Progenitor cell of endocrine pancreas (in vitro differentiated cells): Measurements from ENCODE around the gene ARL3. TPM values are rescaled to one million over a fixed set of nuclear protein-coding genes. Genes with fewer than 3 reads are reported as not detected.
A peak's percentile ranks its signal among the peaks of the same experiment; 100 is the strongest.
"Not testable (repeated sequence)": the region's sequence is repeated elsewhere in the genome, so short reads cannot be mapped to it uniquely, and the experiment has no call there.

ENCODE experiments used
- DNase-seq: peaks from one replicate; pipeline ENCODE4 v3.0.0; 2021; ENCODE audit warnings: low spot score; ENCODE audit not compliant: unreplicated experiment
- H3K27ac Mint-ChIP-seq: 2 replicates; pipeline ENCODE4 v1.8.0; 2021; ENCODE audit warnings: mild to moderate bottlenecking, moderate library complexity, mixed read lengths
- H3K27me3 Mint-ChIP-seq: 2 replicates; pipeline ENCODE4 v1.8.0; 2021; ENCODE audit warnings: mixed read lengths
- H3K36me3 Mint-ChIP-seq: 2 replicates; pipeline ENCODE4 v1.8.0; 2022; ENCODE audit warnings: mixed read lengths; ENCODE audit not compliant: insufficient read depth
- H3K4me1 Mint-ChIP-seq: 2 replicates; pipeline ENCODE4 v1.8.0; 2021; ENCODE audit warnings: low read depth, mixed read lengths
- H3K4me3 Mint-ChIP-seq: 2 replicates; pipeline ENCODE4 v1.8.0; 2021; ENCODE audit warnings: low read depth, mild to moderate bottlenecking, moderate library complexity, mixed read lengths
- H3K9me3 Mint-ChIP-seq: 2 replicates; pipeline ENCODE4 v1.8.0; 2021; ENCODE audit warnings: low read depth, mixed read lengths
- CTCF ChIP-seq: fragments of 200-600 bp; sonication (generic); IDR thresholded peaks from one replicate; pipeline ENCODE4 v1.5.0; 2021; ENCODE audit warnings: antibody characterized with exemption, mild to moderate bottlenecking; ENCODE audit not compliant: unreplicated experiment
- total RNA-seq: library from RNA; stranded (reverse); gene quantifications from 2 replicates; pipeline ENCODE4 v1.2.1, GENCODE V29; 2021

Gene ARL3
- total RNA-seq, 1 donor from 2014 or later, result 25.0 TPM

- H3K9me3 Mint-ChIP-seq, result no peaks in the 10 kb centered on the region
- H3K4me1 Mint-ChIP-seq, result peaks cover 31% of the 10 kb centered on the region
- no peak overlapping the region for H3K4me3 Mint-ChIP-seq
- no peaks in the 10 kb centered on the region for H3K27me3 Mint-ChIP-seq
- peaks cover 15% of the 10 kb centered on the region for H3K36me3 Mint-ChIP-seq
- DNase-seq, result no peak
- no peak overlapping the region for H3K27ac Mint-ChIP-seq
- no peak for TF ChIP-seq CTCF
Measured at GRCh38 chr10:102720337-102720736, 6.1 kb upstream of the ARL3 start.

- Mint-ChIP-seq H3K27me3 (no peaks in the 10 kb centered on the region), H3K9me3 (no peaks in the 10 kb centered on the region), H3K4me3 (no peak overlapping the region), H3K27ac (peak overlapping the region; percentile 62), H3K36me3 (peaks cover 6% of the 10 kb centered on the region), H3K4me1 (peaks cover 35% of the 10 kb centered on the region)
- DNase-seq, result no peak
- no peak for TF ChIP-seq CTCF
Measured at GRCh38 chr10:102718220-102718619, 4.0 kb upstream of the ARL3 start.

GRCh38 chr10:102716900-102717565 is 2.8 kb upstream of the ARL3 start:
- not testable (repeated sequence) for H3K9me3 Mint-ChIP-seq
- peaks cover 45% of the 10 kb centered on the region for H3K4me1 Mint-ChIP-seq
- H3K4me3 Mint-ChIP-seq, result peak overlapping the region; percentile 0

GRCh38 chr10:102715880-102716279 is 1.7 kb upstream of the ARL3 start:
- no peak overlapping the region for H3K27ac Mint-ChIP-seq
- DNase-seq, result no peak
- H3K9me3 Mint-ChIP-seq, result no peaks in the 10 kb centered on the region
- H3K36me3 Mint-ChIP-seq, result peaks cover 4% of the 10 kb centered on the region
- H3K4me3 Mint-ChIP-seq, result peak overlapping the region; percentile 85
- TF ChIP-seq CTCF, result no peak
- peaks cover 42% of the 10 kb centered on the region for H3K4me1 Mint-ChIP-seq
- no peaks in the 10 kb centered on the region for H3K27me3 Mint-ChIP-seq

More at GRCh38 chr10:102716900-102717565, 2.8 kb upstream of the ARL3 start:
- peak overlapping the region; percentile 9 for H3K27ac Mint-ChIP-seq
- not testable (repeated sequence) for H3K36me3 Mint-ChIP-seq, H3K27me3 Mint-ChIP-seq, DNase-seq

GRCh38 chr10:102714621-102715455 is 641 bp upstream of the ARL3 start, which contains the start of gene SFXN2:
Gene SFXN2 (plus strand): TSS chr10:102714636. CDS start chr10:102726637, 12,001 bp downstream.
- no peaks in the 10 kb centered on the region for H3K9me3 Mint-ChIP-seq
- DNase-seq, result no peak
- peak within 1 kb of the TSS; percentile 85 for H3K4me3 Mint-ChIP-seq
- peaks cover 40% of the 10 kb centered on the region for H3K4me1 Mint-ChIP-seq
- peak within 1 kb of the TSS; percentile 96 for H3K27ac Mint-ChIP-seq
- H3K36me3 Mint-ChIP-seq, result peaks cover 1% of the 10 kb centered on the region
- TF ChIP-seq CTCF, result no peak
- no peaks in the 10 kb centered on the region for H3K27me3 Mint-ChIP-seq

- no peaks in the 10 kb centered on the region for H3K36me3 Mint-ChIP-seq
- peaks cover 37% of the 10 kb centered on the region for H3K4me1 Mint-ChIP-seq
- H3K4me3 Mint-ChIP-seq, result peak overlapping the region; percentile 85
- H3K27me3 Mint-ChIP-seq, result no peaks in the 10 kb centered on the region
- no peaks in the 10 kb centered on the region for H3K9me3 Mint-ChIP-seq
- TF ChIP-seq CTCF, result no peak
- no peak for DNase-seq
- peak overlapping the region; percentile 96 for H3K27ac Mint-ChIP-seq
Measured at GRCh38 chr10:102713539-102713813, 721 bp downstream of the ARL3 start.
